HL-60/S4 treated with phorbol 12-myristate 13-acetate at 8.2 ng/mL for 4 days and 3 days (cell line): ENCODE data around the gene CNTNAP5.

Experiments
- in situ Hi-C: fragments of 300-500 bp; cut with MboI; formaldehyde crosslinking; loops from 2 replicates; pipeline ENCODE4 v1.15.0; 2022; ENCODE audit warnings: low sequenced_read_pairs

The CNTNAP5 gene

DNA sequence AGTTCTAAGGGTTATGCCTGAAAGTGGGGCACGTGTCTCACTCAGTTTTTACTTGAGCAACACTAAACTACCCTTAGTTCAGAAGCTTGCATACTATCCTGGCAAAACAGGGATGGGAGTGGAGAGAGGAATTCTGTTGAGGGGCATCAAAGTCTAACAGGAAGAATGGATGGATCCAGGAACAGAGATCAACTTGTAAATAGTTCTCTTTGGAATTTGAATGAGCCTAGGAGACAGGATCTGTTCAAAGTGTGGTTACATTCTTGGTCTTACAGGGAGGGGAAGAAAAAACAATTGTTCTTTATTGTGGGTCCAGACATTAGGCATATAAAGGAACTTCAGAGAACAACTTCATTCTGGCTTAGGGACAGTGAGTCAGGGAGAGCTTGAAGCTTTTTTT lies 560.2 kb downstream of the CNTNAP5 start:
- in situ Hi-C loops: no loop called here

- in situ Hi-C loops: no loop called here
Measured at GRCh38 chr2:124586210-124586609, 561.1 kb downstream of the CNTNAP5 start.

DNA sequence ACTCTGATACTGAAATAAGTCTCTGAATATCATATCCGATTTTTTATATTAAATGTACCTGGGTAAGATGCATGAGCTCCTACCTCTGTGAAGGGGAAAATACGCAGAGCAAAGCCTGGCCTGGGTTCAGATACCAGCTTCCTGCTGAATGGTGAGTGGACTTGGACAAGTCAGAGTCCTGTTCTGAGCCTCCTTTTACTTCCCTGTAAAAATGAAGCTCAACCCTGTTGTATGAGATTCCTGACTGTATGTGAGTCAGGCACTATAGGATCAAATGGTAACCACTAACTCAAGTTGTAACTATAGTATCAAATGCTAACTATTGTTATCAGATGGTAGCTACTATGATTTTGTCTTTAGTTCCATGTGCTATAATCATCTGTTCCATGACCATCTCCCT lies 561.7 kb downstream of the CNTNAP5 start:
- in situ Hi-C loops: no loop called here

DNA sequence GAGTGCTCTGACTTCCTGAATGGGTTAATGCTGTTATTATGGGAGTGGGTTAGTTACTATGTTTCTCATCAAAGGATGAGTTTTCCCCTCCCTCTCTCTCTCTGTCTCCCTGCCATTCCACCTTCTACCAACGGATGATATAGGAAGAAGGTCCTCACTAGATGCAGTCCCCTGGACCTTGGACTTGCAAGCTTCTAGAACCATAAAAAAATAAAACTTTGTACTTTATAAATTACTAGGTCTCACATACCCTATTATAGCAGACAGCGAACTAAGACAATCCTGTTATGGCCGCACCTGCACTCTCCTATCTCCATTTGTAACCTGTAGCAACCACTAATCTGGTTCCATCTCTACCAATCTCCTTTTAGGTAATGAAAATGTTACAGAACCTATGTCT lies 564.9 kb downstream of the CNTNAP5 start:
- in situ Hi-C loops: no loop called here

- in situ Hi-C loops: no loop called here
Measured at GRCh38 chr2:124602759-124603158, 577.7 kb downstream of the CNTNAP5 start.

DNA sequence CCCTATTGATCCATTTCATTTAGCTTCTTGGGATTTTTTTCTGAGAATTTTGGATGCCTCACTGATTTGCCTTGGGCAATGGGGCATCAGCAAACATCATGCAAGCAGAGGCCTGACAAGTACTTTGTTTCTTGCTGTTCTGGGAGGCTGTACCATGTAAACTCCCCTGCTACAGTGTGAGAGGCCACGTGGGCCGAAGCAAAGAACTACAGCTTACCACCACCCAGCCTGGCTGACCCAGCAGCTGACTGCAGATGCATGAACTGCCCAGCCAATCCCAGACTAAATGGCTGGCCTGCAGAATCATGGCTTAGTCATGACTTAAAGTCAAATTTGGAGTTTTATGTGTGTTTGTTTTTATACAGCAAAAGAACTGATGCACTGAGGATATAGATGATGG lies 579.9 kb downstream of the CNTNAP5 start:
- in situ Hi-C loops: no loop called here

GRCh38 chr2:124607679-124608078 lies 582.6 kb downstream of the CNTNAP5 start:
- in situ Hi-C loops: no loop called here

DNA sequence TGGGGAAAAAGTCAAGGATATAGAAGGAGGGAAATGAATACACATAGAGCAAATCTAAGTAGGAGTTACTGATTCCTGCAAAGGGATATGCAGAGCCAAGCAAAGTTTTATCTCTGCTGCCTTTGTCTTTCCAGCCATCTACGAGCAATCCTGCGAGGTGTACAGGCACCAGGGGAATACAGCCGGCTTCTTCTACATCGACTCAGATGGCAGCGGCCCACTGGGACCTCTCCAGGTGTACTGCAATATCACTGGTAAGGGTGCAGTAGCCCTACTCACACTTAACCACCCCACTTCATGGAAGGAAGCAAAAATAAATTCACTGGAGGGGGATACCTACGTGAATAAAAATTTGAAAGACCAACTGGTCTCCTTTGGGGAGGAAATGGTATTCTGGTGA lies 584.6 kb downstream of the CNTNAP5 start:
- in situ Hi-C loops: no loop called here

DNA sequence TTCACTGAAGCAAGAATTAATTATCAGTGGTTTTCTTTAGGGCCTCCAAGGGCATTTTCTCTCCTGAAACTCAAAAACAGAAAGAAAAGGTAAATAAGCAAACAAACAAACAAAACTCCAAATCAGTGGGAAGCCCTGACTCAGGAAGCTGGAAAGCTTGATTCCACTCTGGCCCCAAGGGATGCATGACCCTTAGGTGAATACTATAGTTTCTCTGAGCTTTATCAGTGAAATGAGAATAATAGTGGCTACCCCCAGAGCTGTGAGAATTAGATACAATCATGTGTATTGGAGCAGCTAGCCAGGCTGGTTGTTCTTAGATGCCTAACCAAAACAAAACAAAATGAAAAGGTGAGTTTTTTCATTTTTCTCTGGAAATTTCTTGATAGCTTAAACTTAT lies 585.1 kb downstream of the CNTNAP5 start:
- in situ Hi-C loops: no loop called here

GRCh38 chr2:124610866-124611265 lies 585.8 kb downstream of the CNTNAP5 start:
- in situ Hi-C loops: no loop called here

DNA sequence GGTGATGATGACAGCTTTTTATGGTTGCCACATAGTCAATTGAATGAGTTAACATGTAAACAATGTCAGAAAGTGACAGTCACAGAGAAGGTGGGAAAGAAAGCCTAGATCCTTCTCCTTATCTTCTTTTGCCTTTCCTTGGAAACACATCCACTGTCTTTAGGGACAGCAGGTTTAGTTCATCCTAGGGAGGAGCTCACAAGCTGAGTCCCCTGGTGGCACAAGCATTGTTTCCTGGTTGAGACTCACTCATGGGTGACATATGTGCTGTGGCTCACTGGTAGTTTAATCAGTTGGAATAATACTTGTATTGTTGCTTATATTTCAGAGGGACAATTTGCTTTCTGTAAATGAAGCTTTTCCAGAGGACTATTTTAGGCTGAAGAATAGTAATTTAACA lies 598.5 kb downstream of the CNTNAP5 start:
- in situ Hi-C loops: no loop called here

- in situ Hi-C loops: no loop called here
Measured at GRCh38 chr2:124625561-124625960, 600.5 kb downstream of the CNTNAP5 start.

DNA sequence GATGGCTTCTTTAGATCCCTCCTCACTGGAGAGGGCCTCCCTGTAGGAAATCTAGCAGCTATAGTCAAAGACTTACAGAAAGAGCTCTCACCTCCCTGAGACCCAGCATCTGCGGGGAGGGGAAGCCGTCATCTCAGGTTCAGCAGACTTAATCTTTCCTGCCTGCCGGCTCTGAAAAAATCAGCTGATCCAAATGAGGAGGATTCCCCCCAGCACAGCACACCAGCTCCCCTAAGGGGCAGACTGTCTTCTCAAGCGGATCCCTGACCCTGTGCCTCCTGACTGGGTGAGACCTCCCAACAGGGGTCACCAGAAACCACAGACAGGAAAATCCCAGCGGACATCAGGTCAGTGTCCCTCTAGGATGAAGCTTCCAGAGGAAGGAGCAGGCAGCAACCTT lies 601.9 kb downstream of the CNTNAP5 start:
- in situ Hi-C loops: no loop called here

DNA sequence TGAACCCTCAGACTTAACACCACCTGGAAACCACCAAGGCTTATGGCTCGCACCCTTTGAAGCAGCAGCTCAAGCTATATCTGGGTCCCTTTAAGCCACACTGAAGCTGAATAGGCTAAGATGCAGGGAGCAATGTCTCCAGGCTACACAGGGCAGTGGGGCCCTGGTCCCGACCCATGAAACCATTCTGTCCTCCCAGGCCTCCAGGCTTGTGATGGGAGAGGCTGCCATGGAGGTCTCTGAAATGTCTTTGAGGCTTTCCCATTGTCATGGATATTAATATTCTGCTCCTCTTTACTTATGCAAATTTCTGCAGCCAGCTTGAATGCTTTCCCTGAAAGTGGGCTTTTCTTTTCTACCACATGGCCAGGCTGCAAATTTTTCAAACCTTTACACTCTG lies 608.7 kb downstream of the CNTNAP5 start:
- in situ Hi-C loops: no loop called here

GRCh38 chr2:124639524-124639923 lies 614.4 kb downstream of the CNTNAP5 start:
- in situ Hi-C loops: no loop called here

- in situ Hi-C loops: no loop called here
Measured at GRCh38 chr2:124640221-124640750, 615.2 kb downstream of the CNTNAP5 start.

GRCh38 chr2:124646166-124646815 lies 621.2 kb downstream of the CNTNAP5 start:
- in situ Hi-C loops: no loop called here

DNA sequence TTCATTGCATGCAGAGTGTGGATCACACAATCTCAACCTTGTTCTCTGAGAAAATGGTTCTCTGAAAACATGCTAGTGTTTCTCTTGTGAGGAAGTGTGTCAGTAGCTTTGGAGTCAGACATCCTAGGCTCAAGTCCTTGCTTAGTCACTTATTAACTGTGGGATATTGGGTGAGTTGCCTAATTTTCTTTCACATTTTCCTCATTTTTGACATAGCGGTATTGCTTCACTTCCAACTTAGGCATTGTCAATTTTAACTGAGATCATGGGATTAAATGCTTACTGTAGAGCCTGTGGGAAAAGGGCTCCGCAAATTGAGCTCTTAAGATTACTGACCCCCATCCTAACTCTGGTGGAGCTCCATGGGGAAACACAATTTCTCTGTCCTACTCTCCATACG lies 622.2 kb downstream of the CNTNAP5 start:
- in situ Hi-C loops: no loop called here

DNA sequence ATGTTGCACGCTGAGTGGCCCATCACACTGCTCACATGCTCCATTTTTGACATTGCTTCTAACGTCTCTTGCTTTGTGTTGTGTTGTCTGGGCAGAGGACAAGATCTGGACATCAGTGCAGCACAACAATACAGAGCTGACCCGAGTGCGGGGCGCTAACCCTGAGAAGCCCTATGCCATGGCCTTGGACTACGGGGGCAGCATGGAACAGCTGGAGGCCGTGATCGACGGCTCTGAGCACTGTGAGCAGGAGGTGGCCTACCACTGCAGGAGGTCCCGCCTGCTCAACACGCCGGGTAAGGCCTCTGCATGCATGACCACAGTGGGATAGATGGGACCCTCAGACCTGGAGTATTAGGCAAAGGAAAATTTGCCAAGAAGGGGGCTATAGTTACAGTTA lies 622.6 kb downstream of the CNTNAP5 start:
- in situ Hi-C loops: no loop called here

- in situ Hi-C loops: no loop called here
Measured at GRCh38 chr2:124649001-124649400, 623.9 kb downstream of the CNTNAP5 start.

DNA sequence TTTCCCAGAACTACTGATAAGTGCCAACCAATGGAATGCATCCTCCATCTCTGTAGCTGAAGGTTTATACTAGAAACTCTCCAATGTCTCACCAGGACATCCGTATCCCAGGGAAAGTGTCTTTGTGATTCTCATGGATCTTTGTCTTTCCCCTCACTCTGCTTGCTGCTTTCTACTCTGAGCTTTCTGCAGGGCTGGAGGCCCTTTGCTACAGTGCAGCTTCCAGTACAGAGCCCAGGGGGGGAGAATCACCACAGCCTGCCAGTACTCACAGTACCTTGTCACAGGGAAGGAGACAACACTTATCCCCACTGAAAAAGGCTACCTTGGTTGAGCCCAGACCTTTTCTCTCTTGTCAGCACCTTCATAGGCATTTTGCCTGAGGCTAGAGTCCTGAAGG lies 627.0 kb downstream of the CNTNAP5 start:
- in situ Hi-C loops: no loop called here

DNA sequence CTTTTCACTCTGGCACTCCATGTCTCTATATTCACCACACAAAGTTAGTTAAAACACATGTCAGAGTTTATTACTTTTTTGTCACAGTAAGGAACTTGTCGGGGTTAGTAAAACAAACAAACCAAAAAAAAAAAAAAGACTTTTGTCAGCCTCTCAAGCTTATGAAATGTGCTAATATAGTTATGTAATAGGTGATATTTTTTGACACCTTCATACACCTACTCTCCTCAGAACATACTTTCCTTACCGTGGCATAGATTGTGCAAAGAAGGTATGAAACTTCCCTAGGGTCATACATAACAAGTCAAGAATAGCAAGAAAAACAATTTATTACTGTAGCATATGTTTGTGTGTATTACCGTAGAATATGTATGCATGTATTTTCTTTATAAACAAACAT lies 633.3 kb downstream of the CNTNAP5 start:
- in situ Hi-C loops: no loop called here

DNA sequence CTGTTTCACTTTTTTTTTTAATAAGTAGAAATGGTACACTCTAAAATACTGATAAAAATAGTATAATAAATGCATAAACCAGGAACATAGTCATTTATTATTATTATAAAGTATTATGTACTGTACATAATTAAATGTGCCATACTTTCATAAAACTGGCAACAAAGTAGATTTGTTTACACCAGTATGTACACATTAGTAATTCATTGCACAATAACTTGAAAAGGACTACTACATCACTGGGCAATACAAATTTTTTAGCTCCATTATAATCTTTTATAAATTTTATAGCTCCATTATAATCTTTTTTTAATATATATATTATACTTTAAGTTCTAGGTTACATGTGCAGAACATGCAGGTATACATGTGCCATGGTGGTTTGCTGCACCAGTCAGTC lies 636.5 kb downstream of the CNTNAP5 start:
- in situ Hi-C loops: no loop called here
